Measurements from ENCODE around the gene TRMT61B.

TRMT61B gene

GRCh38 chr2:28870146-28870891 is at the start of gene TRMT61B:
TRMT61B (minus strand) TSS chr2:28870309; CDS start chr2:28870277, 32 bp downstream.
- DNase-seq: peak; percentile 94

DNA sequence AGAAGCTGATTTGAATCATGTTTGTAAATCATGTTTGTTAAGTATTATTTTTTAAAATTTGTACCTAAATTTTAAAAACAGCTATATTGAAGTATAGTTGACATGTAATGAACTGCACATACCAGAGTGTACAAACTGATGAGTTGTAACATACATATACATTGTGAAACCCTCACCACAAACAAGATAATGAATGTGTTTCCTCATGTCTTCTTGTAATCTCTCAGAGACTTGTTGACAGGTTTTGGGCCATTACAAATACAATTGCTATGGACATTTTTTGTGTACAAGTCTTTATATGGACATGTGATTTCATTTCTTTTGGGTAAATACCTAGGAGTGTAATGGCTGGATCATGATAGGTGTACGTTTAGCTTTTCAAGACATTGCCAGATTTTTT is 45.8 kb upstream of the TRMT61B start:
- no peak for DNase-seq

DNA sequence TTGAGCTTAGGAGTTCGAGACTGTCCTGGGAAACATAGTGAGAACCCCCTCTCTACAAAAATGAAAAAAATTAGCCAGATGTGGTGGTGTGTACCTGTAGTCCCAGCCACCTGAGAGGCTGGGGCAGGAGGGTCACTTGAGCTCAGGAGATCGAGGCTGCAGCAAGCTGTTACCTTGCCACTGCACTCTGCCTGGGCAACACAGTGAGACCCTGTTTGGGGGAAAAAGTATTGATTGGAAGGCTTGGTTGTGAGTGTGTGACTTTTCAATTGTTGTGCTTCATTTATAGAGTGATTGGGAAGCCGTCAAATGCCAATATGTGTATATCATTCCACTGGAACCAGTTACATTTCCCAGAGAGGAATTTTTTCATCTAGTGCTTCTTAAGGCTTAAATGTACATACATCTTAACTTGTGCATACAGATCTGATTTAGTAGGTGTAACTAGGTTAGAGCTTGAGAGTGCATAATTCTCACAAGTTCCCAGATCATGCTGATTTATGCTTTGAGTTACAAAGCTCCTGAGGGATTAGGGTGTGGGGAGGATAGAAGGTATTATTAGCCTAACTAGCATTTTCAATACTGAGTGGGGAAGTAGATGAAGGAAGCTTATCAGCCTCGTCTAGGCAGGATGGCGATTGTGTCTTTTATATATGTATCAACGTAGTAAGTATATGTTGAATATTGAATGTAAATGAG is 39.7 kb upstream of the TRMT61B start:
- no peak for DNase-seq

DNA sequence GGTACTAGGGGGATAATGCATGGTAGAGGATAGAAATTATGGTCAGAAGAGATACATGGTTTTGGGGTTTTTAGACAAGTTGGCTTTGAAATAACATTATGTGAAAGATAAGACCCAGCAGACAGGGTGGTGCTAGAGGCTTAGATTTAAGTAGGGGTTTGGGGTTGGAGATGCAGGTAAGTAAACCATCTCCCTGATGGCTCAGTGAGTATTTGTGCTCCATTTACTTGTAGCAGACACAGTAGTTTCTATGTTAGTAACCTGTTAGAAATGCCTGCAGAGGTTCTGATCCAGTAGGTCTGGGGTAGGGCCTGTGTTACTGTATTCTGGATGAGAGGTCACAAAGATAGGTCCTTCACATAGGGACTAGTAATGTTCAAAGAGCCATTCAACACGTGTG is 38.1 kb upstream of the TRMT61B start:
- DNase-seq: no peak

DNA sequence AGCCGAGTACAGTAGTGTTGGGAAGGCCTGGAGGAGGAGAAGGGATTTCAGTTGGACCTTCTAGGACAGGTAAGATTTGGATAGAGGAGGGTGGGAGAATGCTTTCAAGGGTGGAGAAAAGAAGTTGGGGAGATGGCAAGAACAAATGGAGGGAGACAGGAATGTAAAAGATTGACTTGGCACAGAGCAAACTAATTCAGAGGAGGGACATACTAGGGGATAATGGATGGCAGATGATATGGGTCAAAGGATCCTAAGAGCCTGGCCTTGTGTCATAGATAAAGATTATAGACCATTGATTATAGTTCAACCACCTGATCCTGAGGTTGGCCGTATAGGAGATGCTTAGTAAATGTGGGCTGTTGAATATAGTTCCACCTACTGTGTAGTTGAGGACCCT is 36.7 kb upstream of the TRMT61B start:
- DNase-seq: no peak

DNA sequence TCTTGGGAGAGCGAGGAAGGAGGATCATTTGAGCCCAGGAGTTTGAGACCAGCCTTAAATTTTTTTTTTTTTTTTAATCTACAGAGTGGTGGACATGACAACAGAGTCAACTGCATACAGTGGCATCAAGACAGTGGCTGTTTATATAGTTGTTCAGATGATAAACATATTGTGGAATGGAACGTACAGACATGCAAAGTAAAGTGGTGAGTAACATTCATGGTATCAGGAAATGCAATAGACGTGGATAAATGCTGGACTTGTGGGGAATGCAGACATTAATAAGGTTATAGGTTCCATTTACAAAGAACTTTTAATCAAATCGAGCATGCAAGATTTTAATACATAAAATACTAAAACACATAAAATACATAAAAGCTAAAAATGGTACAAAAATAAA is 36.3 kb upstream of the TRMT61B start:
- DNase-seq: no peak

DNA sequence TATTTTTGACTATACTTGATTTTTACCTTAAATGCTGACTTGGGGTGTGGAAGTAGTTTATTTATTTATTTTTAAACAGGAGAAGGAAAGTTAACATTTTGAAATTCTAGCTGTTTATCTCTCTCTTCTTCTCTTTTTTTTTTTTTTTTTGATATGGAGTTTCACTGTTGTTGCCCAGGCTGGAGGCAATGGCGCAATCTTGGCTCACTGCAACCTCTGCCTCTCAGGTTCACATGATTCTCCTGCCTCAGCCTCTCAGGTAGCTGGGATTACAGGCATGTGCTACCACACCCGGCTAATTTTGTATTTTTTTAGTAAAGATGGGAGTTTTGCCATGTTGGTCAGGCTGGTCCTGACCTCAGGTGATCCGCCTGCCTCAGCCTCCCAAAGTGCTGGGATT is 35.4 kb upstream of the TRMT61B start:
- no peak for DNase-seq

- DNase-seq: no peak
Measured at GRCh38 chr2:28904802-28905457, 34.8 kb upstream of the TRMT61B start.

GRCh38 chr2:28904295-28904694 is 34.2 kb upstream of the TRMT61B start:
- no peak for DNase-seq

DNA sequence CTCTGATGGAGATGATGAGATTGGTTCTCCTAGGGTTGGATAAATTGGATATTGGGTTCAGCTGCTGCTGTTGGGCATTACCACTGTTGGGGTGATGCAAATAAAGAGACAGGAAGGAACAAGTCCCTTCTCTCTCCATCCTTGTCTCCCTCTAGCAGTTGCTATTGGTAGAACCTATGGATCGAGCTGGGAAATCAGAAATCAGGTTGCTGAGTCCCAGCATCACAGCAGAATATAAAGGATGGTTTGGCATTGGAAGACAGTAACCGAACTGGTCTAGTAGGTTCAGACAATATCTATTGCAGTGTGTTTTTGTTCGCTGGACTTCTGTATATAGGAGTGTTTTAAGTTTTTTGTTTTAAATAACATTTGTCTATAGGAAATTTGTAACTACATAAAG is 32.5 kb upstream of the TRMT61B start:
- no peak for DNase-seq

- no peak for DNase-seq
Measured at GRCh38 chr2:28901841-28902240, 31.7 kb upstream of the TRMT61B start.

DNA sequence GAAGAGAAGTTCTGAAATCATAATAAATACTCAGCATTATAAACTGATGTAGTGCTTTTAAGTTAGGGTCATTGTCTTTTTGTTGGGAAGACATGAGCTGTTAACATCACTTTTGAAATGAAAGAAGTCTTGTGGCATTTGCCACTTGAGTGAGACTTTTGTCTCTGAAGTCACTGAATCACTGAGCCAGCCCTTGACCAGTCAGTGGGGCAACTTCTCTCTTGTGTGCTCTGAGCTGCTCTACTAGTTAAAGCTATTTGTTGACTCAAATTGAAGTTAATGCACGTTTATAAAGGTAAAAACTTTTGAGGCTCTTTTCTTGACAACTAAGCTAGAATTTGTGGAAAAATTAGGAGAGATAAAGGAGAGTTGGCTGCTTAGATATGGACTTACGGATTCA is 31.1 kb upstream of the TRMT61B start:
- DNase-seq: no peak

DNA sequence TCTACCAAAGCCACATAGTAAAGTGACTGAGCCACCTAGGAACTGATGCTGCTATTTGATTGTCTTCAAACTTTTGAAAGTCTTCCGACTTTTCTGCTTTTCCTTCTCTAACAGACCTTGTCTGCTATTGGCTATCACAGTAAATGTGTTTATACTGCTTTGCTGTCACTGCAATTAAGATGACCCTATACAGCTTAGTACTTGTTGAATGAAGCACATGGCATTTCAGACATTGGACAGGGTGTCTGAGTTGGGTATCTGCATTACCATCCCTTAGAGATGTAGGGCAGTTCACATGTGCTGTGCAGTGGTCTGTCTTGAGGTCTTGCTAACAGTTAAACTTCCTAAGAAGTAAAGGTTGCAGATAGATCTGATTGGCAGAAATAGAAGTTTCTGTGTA is 27.9 kb upstream of the TRMT61B start:
- no peak for DNase-seq

- DNase-seq: no peak
Measured at GRCh38 chr2:28896906-28897305, 26.8 kb upstream of the TRMT61B start.

DNA sequence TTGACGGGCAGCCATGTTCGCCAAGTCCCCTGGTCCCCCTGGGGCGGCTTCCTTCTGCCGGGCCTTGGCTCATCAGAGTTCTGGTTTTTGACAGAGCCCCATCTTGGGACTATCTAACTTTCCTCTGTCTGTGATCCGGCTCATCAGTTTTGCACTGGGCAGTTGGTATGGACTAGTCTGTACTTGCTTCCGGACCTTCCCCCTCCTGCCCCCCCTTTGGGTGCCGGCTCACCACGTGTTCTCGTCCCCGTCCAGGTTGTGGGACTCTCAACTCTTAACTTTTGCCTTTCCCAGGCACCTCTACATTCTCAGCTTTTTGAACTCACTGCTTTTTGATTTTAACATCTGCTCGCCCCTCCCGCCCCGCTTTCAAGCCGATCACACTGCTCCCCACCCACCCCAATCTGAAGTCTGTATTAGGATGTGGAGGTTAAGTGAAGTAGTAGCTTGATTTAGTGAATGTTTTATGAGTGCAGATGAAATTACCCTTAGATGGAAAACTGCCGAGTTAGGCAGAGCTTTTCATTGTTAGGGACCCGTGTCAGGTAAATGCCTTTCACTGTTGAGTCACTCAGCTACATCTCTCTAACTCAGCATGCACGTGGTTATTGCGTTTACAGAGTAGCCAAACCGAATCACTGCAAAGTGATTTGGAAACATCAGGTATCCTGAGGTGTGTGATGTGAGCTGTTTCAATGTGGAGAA is 25.2 kb upstream of the TRMT61B start:
- DNase-seq: no peak

DNA sequence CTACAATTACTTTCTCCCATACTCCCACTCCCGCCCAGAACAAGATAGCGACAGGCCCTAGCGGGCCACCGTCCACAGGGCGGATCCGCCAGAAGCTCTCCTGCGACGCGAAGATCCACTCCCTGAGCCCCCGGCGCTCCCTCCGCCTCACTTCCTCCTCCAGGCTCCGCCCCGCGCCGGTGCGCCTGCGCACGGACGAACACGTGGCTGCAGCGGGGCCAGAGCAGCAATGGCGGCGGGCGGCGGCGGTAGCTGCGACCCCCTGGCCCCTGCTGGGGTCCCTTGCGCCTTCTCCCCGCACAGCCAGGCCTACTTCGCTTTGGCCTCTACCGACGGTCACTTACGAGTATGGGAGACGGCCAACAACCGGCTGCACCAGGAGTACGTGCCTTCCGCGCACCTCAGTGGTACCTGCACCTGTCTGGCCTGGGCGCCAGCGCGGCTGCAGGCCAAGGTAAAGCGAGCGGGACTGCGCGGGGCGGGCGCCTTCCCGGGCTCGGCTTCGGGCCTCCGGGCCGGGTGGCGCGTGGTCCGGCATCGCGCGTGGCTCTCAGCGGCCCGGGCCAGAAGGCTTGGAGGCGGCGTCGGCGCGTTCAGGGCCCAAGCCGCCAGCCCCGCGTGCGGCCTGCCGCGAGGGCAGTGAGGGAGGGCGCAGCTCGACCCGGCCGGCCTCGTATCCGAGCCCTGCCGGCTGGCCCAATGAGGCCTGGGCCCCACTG is 24.5 kb upstream of the TRMT61B start, which contains the start of gene WDR43:
Gene WDR43, plus strand, starts transcription at position 198 of the 719 bp plus-strand sequence. Its CDS starts 32 bp downstream, at position 230.
- peak; percentile 98 for DNase-seq

- no peak for DNase-seq
Measured at GRCh38 chr2:28893488-28893887, 23.4 kb upstream of the TRMT61B start.

GRCh38 chr2:28880193-28880592 is 10.1 kb upstream of the TRMT61B start:
- no peak for DNase-seq

- DNase-seq: no peak
Measured at GRCh38 chr2:28871620-28872019, 1.5 kb upstream of the TRMT61B start.

- no peak for DNase-seq
Measured at GRCh38 chr2:28869494-28870145, 489 bp downstream of the TRMT61B start.

- no peak for DNase-seq
Measured at GRCh38 chr2:28868611-28869010, 1.5 kb downstream of the TRMT61B start.

DNA sequence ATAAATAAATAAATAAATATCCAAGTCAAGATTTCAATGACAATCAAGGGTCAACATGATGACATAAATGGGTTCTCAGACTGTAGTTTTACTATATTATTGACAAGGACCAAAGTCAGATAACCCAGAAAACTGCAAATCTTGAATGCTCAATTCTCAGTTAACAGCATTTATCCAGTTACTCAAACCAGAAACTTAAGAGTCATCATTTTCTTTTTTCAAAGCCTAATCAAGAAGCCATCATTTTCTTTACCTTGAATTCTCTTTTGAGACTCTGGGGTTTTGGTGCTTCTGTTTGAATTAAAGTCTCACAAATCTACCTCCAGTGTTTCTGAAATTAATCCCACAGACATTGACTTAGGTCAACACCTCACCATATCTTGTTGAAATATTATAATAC is 14.1 kb downstream of the TRMT61B start:
- DNase-seq: no peak

Data from NCI-H774 (cell line).